GM06990 (cell line): ENCODE data around the gene PLA2G4D.

ENCODE experiments used
- DNase-seq: peaks from one replicate; pipeline ENCODE4 v3.0.0-alpha.2; 2011; ENCODE audit not compliant: insufficient read length; ENCODE audit errors: extremely low read depth
- H3K27me3 ChIP-seq: replicated peaks from 2 replicates; pipeline ENCODE4 v1.6.0; 2011; ENCODE audit warnings: low read length; ENCODE audit not compliant: control insufficient read depth, insufficient read depth
- H3K36me3 ChIP-seq: 2 replicates; pipeline ENCODE4 v1.5.1; 2011; ENCODE audit warnings: low read length; ENCODE audit not compliant: control insufficient read depth, insufficient read depth
- H3K4me3 ChIP-seq: replicated peaks from 2 replicates; pipeline ENCODE4 v1.5.1; 2011; ENCODE audit warnings: low read depth, mild to moderate bottlenecking, control low read depth, low read length
- TF ChIP-seq, protein P1 (sequence below): IDR thresholded peaks from 2 replicates; pipeline ENCODE4 v1.5.1; 2011; ENCODE audit warnings: low read length, control low read depth, mild to moderate bottlenecking, inconsistent platforms; ENCODE audit not compliant: insufficient read depth, poor library complexity, severe bottlenecking

PLA2G4D gene

DNA sequence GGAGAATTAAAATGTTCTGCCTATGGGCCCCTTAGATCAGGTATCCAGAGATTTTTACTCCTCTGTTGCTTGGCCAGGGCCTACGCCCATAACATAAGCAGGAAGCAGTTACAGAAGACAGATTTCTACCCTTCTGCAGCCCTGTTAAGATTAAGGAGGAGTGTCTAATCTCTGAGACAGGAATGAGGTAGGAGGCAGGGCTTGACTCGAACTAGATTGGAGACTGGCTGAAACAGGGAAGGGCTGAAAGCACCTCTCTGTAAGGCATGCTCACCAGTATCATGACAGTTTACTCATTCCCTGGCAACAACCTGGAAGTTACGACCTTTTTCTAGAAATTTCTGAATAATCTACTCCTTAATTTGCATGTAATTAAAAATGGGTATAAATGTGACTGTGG, 16.7 kb downstream of the PLA2G4D start:
- no peak for DNase-seq
- H3K4me3 ChIP-seq = no peak overlapping the region
- TF ChIP-seq, protein P1, sequence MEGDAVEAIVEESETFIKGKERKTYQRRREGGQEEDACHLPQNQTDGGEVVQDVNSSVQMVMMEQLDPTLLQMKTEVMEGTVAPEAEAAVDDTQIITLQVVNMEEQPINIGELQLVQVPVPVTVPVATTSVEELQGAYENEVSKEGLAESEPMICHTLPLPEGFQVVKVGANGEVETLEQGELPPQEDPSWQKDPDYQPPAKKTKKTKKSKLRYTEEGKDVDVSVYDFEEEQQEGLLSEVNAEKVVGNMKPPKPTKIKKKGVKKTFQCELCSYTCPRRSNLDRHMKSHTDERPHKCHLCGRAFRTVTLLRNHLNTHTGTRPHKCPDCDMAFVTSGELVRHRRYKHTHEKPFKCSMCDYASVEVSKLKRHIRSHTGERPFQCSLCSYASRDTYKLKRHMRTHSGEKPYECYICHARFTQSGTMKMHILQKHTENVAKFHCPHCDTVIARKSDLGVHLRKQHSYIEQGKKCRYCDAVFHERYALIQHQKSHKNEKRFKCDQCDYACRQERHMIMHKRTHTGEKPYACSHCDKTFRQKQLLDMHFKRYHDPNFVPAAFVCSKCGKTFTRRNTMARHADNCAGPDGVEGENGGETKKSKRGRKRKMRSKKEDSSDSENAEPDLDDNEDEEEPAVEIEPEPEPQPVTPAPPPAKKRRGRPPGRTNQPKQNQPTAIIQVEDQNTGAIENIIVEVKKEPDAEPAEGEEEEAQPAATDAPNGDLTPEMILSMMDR = no peak
- no peaks in the 10 kb centered on the region; the same call in 1 of the 2 replicates for H3K27me3 ChIP-seq
- H3K36me3 ChIP-seq = no peaks in the 10 kb centered on the region

DNA sequence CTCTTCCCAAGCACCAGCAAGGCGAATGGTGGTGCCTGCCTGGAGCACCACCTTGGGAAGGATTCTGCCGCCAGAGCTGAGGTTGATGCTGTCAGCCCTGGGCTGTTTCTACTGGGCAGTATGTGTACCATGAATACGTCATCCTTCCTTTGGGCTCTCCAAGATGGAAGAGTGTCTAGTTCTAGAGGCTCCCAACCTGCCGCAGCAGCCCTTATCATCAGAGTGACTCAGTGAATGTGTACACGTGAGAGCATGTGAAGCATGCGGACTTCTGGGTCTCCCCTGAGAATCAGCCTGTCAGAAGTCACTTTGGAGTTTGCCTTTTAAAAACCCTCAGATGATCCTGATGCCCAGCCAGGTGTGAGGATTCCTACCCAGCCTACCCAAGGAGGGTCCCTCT, 20.9 kb downstream of the PLA2G4D start:
- TF ChIP-seq, protein P1 = no peak

DNA sequence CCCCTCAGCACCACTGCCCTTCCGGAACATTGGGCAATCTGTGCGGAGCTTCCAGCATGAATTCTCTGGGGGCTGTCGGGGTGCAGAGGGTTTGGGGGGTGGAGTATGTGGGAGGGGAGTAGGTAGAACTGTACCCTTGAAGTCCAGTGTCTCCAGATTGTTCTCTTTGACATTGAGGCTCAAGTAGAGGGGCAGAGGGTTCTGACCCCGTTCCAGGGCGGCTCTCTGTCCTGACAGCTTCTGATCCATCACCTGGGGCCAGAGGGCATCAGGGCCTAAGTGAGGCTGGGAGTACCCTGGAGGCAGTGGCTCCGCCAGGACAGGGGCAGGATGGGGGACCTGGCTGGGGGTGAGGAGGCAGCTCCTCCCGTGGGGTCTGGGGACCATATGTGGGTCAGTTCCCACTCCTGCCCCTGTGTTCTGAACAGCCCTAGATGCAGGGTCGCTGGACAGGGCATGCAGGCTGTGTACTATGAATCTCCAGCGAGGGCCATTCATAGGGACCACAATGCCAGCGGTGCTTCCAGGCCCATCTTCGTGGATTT, 22.1 kb downstream of the PLA2G4D start:
- no peaks in the 10 kb centered on the region for H3K36me3 ChIP-seq
- TF ChIP-seq, protein P1 = no peak
- no peak overlapping the region for H3K4me3 ChIP-seq
- no peak for DNase-seq
- H3K27me3 ChIP-seq = no peaks in the 10 kb centered on the region; the same call in 1 of the 2 replicates

More for the DNA sequence above, 20.9 kb downstream of the PLA2G4D start:
- DNase-seq = no peak
- H3K4me3 ChIP-seq = no peak overlapping the region
- H3K36me3 ChIP-seq = no peaks in the 10 kb centered on the region
- no peaks in the 10 kb centered on the region; the same call in 1 of the 2 replicates for H3K27me3 ChIP-seq

DNA sequence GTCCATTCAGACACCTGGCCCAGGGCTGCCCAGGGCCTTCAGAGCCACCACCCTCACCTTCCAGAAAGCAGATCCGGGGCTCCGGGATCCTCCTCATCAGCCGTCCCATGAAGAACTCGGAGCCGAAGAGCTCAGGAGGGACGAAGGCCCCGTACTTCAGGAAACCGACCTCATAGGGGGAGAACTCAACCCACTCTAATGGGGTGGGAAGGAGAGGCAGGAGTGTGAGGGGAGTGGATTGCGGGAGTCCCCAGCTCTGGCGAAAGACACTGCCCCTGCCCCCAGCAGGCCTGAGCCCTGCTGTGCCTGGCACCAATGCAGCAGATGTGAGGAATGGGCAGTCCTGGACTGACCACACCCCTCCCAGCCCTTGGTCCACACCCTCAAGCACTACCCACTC, 22.6 kb downstream of the PLA2G4D start:
- DNase-seq = no peak
- no peaks in the 10 kb centered on the region for H3K36me3 ChIP-seq
- no peaks in the 10 kb centered on the region; the same call in 1 of the 2 replicates for H3K27me3 ChIP-seq
- no peak overlapping the region for H3K4me3 ChIP-seq
- TF ChIP-seq, protein P1 = no peak

DNA sequence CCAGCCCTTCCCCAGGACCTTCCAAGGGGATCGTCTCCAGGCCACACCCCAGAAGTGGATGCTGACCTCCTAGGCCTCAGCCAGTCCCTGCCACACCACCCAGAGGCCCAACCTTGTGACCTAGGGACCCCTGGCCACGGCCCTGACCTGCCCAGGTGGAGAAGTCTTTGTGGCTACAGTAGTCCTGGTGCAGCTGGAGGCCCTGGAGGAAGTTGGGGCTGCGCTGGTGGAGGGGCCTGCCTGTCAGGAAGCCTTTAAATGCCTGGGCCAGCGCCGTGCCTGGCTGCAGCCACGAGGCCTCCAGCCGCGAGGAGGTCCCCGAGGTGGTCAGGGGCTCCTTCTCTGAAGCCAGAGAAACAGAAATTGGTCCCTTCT, 23.4 kb downstream of the PLA2G4D start:
- no peak for DNase-seq
- TF ChIP-seq, protein P1 = no peak
- Histone ChIP-seq H3K36me3 (no peaks in the 10 kb centered on the region), H3K4me3 (no peak overlapping the region), H3K27me3 (no peaks in the 10 kb centered on the region; the same call in 1 of the 2 replicates)
